HG02610 (cell line): ENCODE results near the gene PANK1.

Experiments
- ATAC-seq: cut with Tn5 transposase; IDR thresholded peaks from one replicate; pipeline ENCODE4 v1.9.1; 2021; ENCODE audit warnings: mild to moderate bottlenecking, moderate library complexity; ENCODE audit not compliant: unreplicated experiment

Gene PANK1

DNA sequence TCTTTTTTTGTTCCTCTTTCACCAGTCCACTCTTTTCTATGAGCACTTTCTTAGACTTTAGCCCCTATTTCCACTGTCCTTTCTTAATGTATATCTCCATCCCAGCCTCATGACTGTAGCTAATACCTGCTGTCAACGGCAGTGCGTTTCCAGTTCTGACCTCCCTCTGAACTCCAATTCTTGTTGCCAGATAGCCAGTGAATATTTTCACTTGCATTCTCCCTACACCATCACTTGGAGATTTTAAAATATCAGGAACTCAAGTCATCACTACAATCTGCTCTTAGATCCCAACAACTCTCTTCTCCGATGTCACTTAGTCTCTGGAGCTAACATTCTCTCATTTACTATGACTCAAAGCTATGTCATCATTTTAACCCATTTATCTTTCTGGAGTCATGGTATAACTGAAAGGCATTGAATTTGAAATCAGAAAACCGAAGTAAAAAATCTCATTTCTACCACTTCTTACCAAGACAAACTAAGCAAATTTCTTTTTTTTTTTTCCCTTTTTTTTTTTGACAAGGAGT is 104.6 kb downstream of the PANK1 start:
- no peak for ATAC-seq

- ATAC-seq, result no peak
Measured at GRCh38 chr10:89537364-89537763, 107.7 kb downstream of the PANK1 start.

- ATAC-seq, result no peak
Measured at GRCh38 chr10:89536013-89536354, 109.1 kb downstream of the PANK1 start.

- ATAC-seq, result no peak
Measured at GRCh38 chr10:89535171-89536012, 109.7 kb downstream of the PANK1 start, which contains the start of gene SLC16A12. Gene SLC16A12, minus strand, starts transcription at chr10:89535594. Its CDS starts 73,016 bp downstream, at chr10:89462578.

- no peak for ATAC-seq
Measured at GRCh38 chr10:89534826-89535166, 110.2 kb downstream of the PANK1 start.
